Inferior parietal cortex (tissue), 1 donor: ENCODE results near the gene LARP6.

Experiments used
- DNase-seq: peaks from one replicate; pipeline ENCODE4 v3.0.0-alpha.2; 2016; ENCODE audit errors: extremely low spot score

LARP6 gene

GRCh38 chr15:70796516-70797310, 57.2 kb downstream of the LARP6 start:
- DNase-seq: no peak

GRCh38 chr15:70795311-70795665, 58.7 kb downstream of the LARP6 start:
- DNase-seq: no peak

- no peak for DNase-seq
Measured at GRCh38 chr15:70794596-70795310, 59.2 kb downstream of the LARP6 start.

- DNase-seq: no peak
Measured at GRCh38 chr15:70793694-70794093, 60.3 kb downstream of the LARP6 start.

- no peak for DNase-seq
Measured at GRCh38 chr15:70792171-70792573, 61.8 kb downstream of the LARP6 start.

GRCh38 chr15:70791259-70791658, 62.7 kb downstream of the LARP6 start:
- no peak for DNase-seq

GRCh38 chr15:70789213-70789612, 64.7 kb downstream of the LARP6 start:
- no peak for DNase-seq

GRCh38 chr15:70788114-70789049, 65.6 kb downstream of the LARP6 start:
- no peak for DNase-seq

GRCh38 chr15:70786996-70787395, 67.0 kb downstream of the LARP6 start:
- no peak for DNase-seq

GRCh38 chr15:70783610-70784022, 70.3 kb downstream of the LARP6 start:
- DNase-seq: no peak

- no peak for DNase-seq
Measured at GRCh38 chr15:70783041-70783440, 70.9 kb downstream of the LARP6 start.

- DNase-seq: no peak
Measured at GRCh38 chr15:70781236-70781635, 72.7 kb downstream of the LARP6 start.
